ENCODE measurements around the gene GMPR.

Gene GMPR

GRCh38 chr6:16322666-16323312 lies 84.4 kb downstream of the GMPR start:
- ATAC-seq = peak; percentile 2; the same call in 2 of the 3 replicates
- TF ChIP-seq CREB5 (CRISPR knock-in tag; IDR thresholded peaks at IDR 0.05; ENCODE audit: low read depth) = no peak

- TF ChIP-seq ZNF70 (CRISPR knock-in tag; IDR thresholded peaks at IDR 0.05) (no peak), PPARA (CRISPR knock-in tag; IDR thresholded peaks at IDR 0.05; ENCODE audit: borderline replicate concordance) (no peak), GLIS3 (CRISPR knock-in tag; IDR thresholded peaks at IDR 0.05) (no peak), ZNF565 (CRISPR knock-in tag; conservative IDR thresholded peaks at IDR 0.05; ENCODE audit: low read depth) (no peak), OSR1 (CRISPR knock-in tag; IDR thresholded peaks at IDR 0.05) (no peak), RARB (CRISPR knock-in tag; IDR thresholded peaks at IDR 0.05) (no peak), PATZ1 (CRISPR knock-in tag; IDR thresholded peaks at IDR 0.05; ENCODE audit: borderline replicate concordance) (no peak), TOX (CRISPR knock-in tag; IDR thresholded peaks at IDR 0.05; ENCODE audit: borderline replicate concordance) (no peak), ARNTL (CRISPR knock-in tag; IDR thresholded peaks at IDR 0.05; ENCODE audit: borderline replicate concordance, low read depth) (no peak), CSDC2 (CRISPR knock-in tag; IDR thresholded peaks at IDR 0.05) (no peak)
Measured at GRCh38 chr6:16324184-16324583, 85.8 kb downstream of the GMPR start.

GRCh38 chr6:16324606-16325225 lies 86.3 kb downstream of the GMPR start:
- no peak for ATAC-seq
- TF ChIP-seq CSRNP3 (CRISPR knock-in tag; IDR thresholded peaks at IDR 0.05) (no peak), ZNF70 (CRISPR knock-in tag; IDR thresholded peaks at IDR 0.05) (no peak), PATZ1 (CRISPR knock-in tag; IDR thresholded peaks at IDR 0.05; ENCODE audit: borderline replicate concordance) (no peak), OSR1 (CRISPR knock-in tag; IDR thresholded peaks at IDR 0.05) (no peak), CSDC2 (CRISPR knock-in tag; IDR thresholded peaks at IDR 0.05) (no peak), TCF4 (CRISPR knock-in tag; IDR thresholded peaks at IDR 0.05; ENCODE audit: borderline replicate concordance) (no peak), ZFP30 (CRISPR knock-in tag; IDR thresholded peaks at IDR 0.05) (no peak), TOX (CRISPR knock-in tag; IDR thresholded peaks at IDR 0.05; ENCODE audit: borderline replicate concordance) (no peak), POU6F1 (CRISPR knock-in tag; IDR thresholded peaks at IDR 0.05; ENCODE audit: borderline replicate concordance, low read depth) (no peak), ESRRG (CRISPR knock-in tag; IDR thresholded peaks at IDR 0.05) (no peak), BACH2 (CRISPR knock-in tag; IDR thresholded peaks at IDR 0.05; ENCODE audit: borderline replicate concordance) (no peak), PPARA (CRISPR knock-in tag; IDR thresholded peaks at IDR 0.05; ENCODE audit: borderline replicate concordance) (no peak), ZNF565 (CRISPR knock-in tag; conservative IDR thresholded peaks at IDR 0.05; ENCODE audit: low read depth) (no peak), ZNF8 (CRISPR knock-in tag; IDR thresholded peaks at IDR 0.05) (no peak)

More at GRCh38 chr6:16324184-16324583, 85.8 kb downstream of the GMPR start:
- no peak for ATAC-seq

- no peak for ATAC-seq
- TF ChIP-seq ZC3H10 (CRISPR knock-in tag; IDR thresholded peaks at IDR 0.05) = no peak
- no peak for TF ChIP-seq TSHZ2 (CRISPR knock-in tag; IDR thresholded peaks at IDR 0.05)
- TF ChIP-seq ARNTL (CRISPR knock-in tag; IDR thresholded peaks at IDR 0.05; ENCODE audit: borderline replicate concordance, low read depth) = no peak
- no peak for TF ChIP-seq BACH2 (CRISPR knock-in tag; IDR thresholded peaks at IDR 0.05; ENCODE audit: borderline replicate concordance)
- TF ChIP-seq PATZ1 (CRISPR knock-in tag; IDR thresholded peaks at IDR 0.05; ENCODE audit: borderline replicate concordance) = no peak
- no peak for TF ChIP-seq RARB (CRISPR knock-in tag; IDR thresholded peaks at IDR 0.05)
- no peak for TF ChIP-seq OSR1 (CRISPR knock-in tag; IDR thresholded peaks at IDR 0.05)
- TF ChIP-seq ZNF565 (CRISPR knock-in tag; conservative IDR thresholded peaks at IDR 0.05; ENCODE audit: low read depth) = no peak
- no peak for TF ChIP-seq SNAI2 (CRISPR knock-in tag; IDR thresholded peaks at IDR 0.05)
Measured at GRCh38 chr6:16326531-16326930, 88.1 kb downstream of the GMPR start.
